Fibroblast of villous mesenchyme (primary cell): ENCODE data around the gene EIF2S1. TPM values are rescaled to one million over a fixed set of nuclear protein-coding genes. Genes with fewer than 3 reads are reported as not detected.
A peak's percentile ranks its signal among the peaks of the same experiment; 100 is the strongest.
"Not testable (repeated sequence)": the region's sequence is repeated elsewhere in the genome, so short reads cannot be mapped to it uniquely, and the experiment has no call there.

Experiments used
- DNase-seq: peaks from one replicate; pipeline ENCODE4 v3.0.0-alpha.2; 2010; ENCODE audit warnings: low read depth
- H3K4me3 ChIP-seq: 2 replicates; pipeline ENCODE4 v1.5.1; 2011; ENCODE audit warnings: low read depth, mild to moderate bottlenecking, low read length
- CTCF ChIP-seq: IDR thresholded peaks from 2 replicates; pipeline ENCODE4 v1.5.1; 2012; ENCODE audit warnings: low read depth, mild to moderate bottlenecking, low read length; ENCODE audit not compliant: insufficient read depth
- total RNA-seq: library from RNA; depleted of rRNA; stranded (reverse); fragments of >200 nt; gene quantifications from 2 replicates; pipeline ENCODE4 v1.2.3, GENCODE V29; 2012

The EIF2S1 gene
- 176 and 221 TPM in 2 replicates for total RNA-seq

GRCh38 chr14:67359775-67360469 is at the start of gene EIF2S1, which contains the start of gene ATP6V1D:
TSS of gene EIF2S1 (plus strand) at chr14:67360328. CDS start at chr14:67364768, 4,440 bp downstream.
TSS of gene ATP6V1D (minus strand) at chr14:67359804. CDS start at chr14:67359698, 106 bp downstream.
- peak; percentile 98 for TF ChIP-seq CTCF
- peak within 1 kb of the TSS; percentile 99 for H3K4me3 ChIP-seq
- peak; percentile 99 for DNase-seq

- no peak for TF ChIP-seq CTCF
- no peak for DNase-seq
Measured at GRCh38 chr14:67311868-67312267, 48.3 kb upstream of the EIF2S1 start.

GRCh38 chr14:67313153-67313552 is 47.0 kb upstream of the EIF2S1 start:
- no peak overlapping the region for H3K4me3 ChIP-seq
- TF ChIP-seq CTCF: no peak
- DNase-seq: no peak

More at GRCh38 chr14:67311868-67312267, 48.3 kb upstream of the EIF2S1 start:
- H3K4me3 ChIP-seq: no peak overlapping the region

- no peak for TF ChIP-seq CTCF
- no peak for DNase-seq
- no peak overlapping the region for H3K4me3 ChIP-seq
Measured at GRCh38 chr14:67317822-67318221, 42.3 kb upstream of the EIF2S1 start.

GRCh38 chr14:67319142-67319541 is 41.0 kb upstream of the EIF2S1 start:
- DNase-seq: peak; percentile 95
- no peak for TF ChIP-seq CTCF
- no peak overlapping the region for H3K4me3 ChIP-seq

GRCh38 chr14:67329666-67330065 is 30.5 kb upstream of the EIF2S1 start:
- not testable (repeated sequence) for H3K4me3 ChIP-seq, DNase-seq

- no peak for TF ChIP-seq CTCF
- H3K4me3 ChIP-seq: no peak overlapping the region
- no peak for DNase-seq
Measured at GRCh38 chr14:67331368-67332125, 28.6 kb upstream of the EIF2S1 start.
